ENCODE measurements around the gene SEC22A. TPM values are rescaled to one million over a fixed set of nuclear protein-coding genes. Genes with fewer than 3 reads are reported as not detected.

SEC22A gene
- total and polyA plus RNA-seq, 12 donors: 4.6 to 67.2 (median 21.0) TPM

GRCh38 chr3:123287962-123288302 lies 86.2 kb downstream of the SEC22A start:
- Histone ChIP-seq H3K36me3 (replicated peaks in 1 of 2) (no peaks in the 10 kb centered on the region), H3K9me3 (replicated peaks in 1 of 3) (no peaks in the 10 kb centered on the region), H3K27me3 (no peaks in the 10 kb centered on the region), H3K4me3 (no peak overlapping the region), H3K4me1 (replicated peaks in 1 of 2) (no peaks in the 10 kb centered on the region), H3K27ac (no peak overlapping the region)
- DNase-seq: peak in 1 of 7 donors; percentile 24
- intact Hi-C loops (cut with DNase I): no loop called here
- WGBS, 4 donors: 72 to 79% (median 75%) methylated on average over 6 of the region's 6 CpGs
- TF ChIP-seq CTCF (IDR thresholded peaks at IDR 0.05) (no peak), POLR2A (IDR thresholded peaks at IDR 0.05) (no peak)

- H3K27ac ChIP-seq: no peak overlapping the region
- no peaks in the 10 kb centered on the region for H3K36me3 ChIP-seq (replicated peaks in 1 of 2)
- intact Hi-C loops (cut with DNase I): no loop called here
- no peaks in the 10 kb centered on the region for H3K27me3 ChIP-seq
- no peak overlapping the region for H3K4me3 ChIP-seq
- no peaks in the 10 kb centered on the region for H3K9me3 ChIP-seq (replicated peaks in 1 of 3)
- H3K4me1 ChIP-seq (replicated peaks in 1 of 2): no peaks in the 10 kb centered on the region
- TF ChIP-seq CTCF (IDR thresholded peaks at IDR 0.05): no peak
- no peak for TF ChIP-seq POLR2A (IDR thresholded peaks at IDR 0.05)
- 89 to 95% (median 90%) methylated on average over 8 to 20 of the region's 20 CpGs for WGBS, 4 donors
- peak in 2 of 7 donors; percentile 3 to 34 for DNase-seq
Measured at GRCh38 chr3:123289391-123290106, 87.8 kb downstream of the SEC22A start.

- peak in 3 of 7 donors; percentile 11 to 43 (median 16) for DNase-seq
- no peaks in the 10 kb centered on the region for H3K27me3 ChIP-seq
- no peaks in the 10 kb centered on the region for H3K4me1 ChIP-seq (replicated peaks in 1 of 2)
- no peaks in the 10 kb centered on the region for H3K9me3 ChIP-seq (replicated peaks in 1 of 3)
- H3K36me3 ChIP-seq (replicated peaks in 1 of 2): no peaks in the 10 kb centered on the region
- no peak overlapping the region for H3K27ac ChIP-seq
- no peak overlapping the region for H3K4me3 ChIP-seq
- TF ChIP-seq CTCF (IDR thresholded peaks at IDR 0.05) (no peak), POLR2A (IDR thresholded peaks at IDR 0.05) (no peak)
- 86 to 94% (median 90%) methylated on average over 8 to 13 of the region's 13 CpGs for WGBS, 4 donors
- intact Hi-C loops (cut with DNase I): no loop called here
Measured at GRCh38 chr3:123290107-123290930, 88.6 kb downstream of the SEC22A start.

- H3K9me3 ChIP-seq (replicated peaks in 1 of 3): no peaks in the 10 kb centered on the region
- H3K27me3 ChIP-seq: no peaks in the 10 kb centered on the region
- TF ChIP-seq POLR2A (IDR thresholded peaks at IDR 0.05) (no peak), CTCF (IDR thresholded peaks at IDR 0.05) (no peak)
- H3K4me1 ChIP-seq (replicated peaks in 1 of 2): no peaks in the 10 kb centered on the region
- H3K27ac ChIP-seq: no peak overlapping the region
- intact Hi-C loops (cut with DNase I): no loop called here
- peak in 1 of 7 donors; percentile 10 for DNase-seq
- no peak overlapping the region for H3K4me3 ChIP-seq
- 89 to 93% (median 91%) methylated on average over 17 to 23 of the region's 23 CpGs for WGBS, 4 donors
- H3K36me3 ChIP-seq (replicated peaks in 1 of 2): no peaks in the 10 kb centered on the region
Measured at GRCh38 chr3:123290962-123291361, 89.2 kb downstream of the SEC22A start.

Measured in adrenal gland (tissue), 12 donors.